Lower leg skin (tissue), 3 donors: ENCODE data around the gene TIGD6.

ENCODE experiments used
- CTCF ChIP-seq, 3 donors: fragments of 450-650 bp; IDR thresholded peaks; one replicate each; pipeline ENCODE4 v1.5.1; 2016; ENCODE audit warnings: antibody characterized with exemption in 3 of 3, mild to moderate bottlenecking in 3 of 3, moderate library complexity in 2 of 3
- POLR2A ChIP-seq, 2 donors: fragments of 450-650 bp; IDR thresholded peaks; one replicate each; pipeline ENCODE4 v1.6.1; 2016 to 2017; ENCODE audit warnings: antibody characterized with exemption in 2 of 2, mild to moderate bottlenecking in 1 of 2, moderate library complexity in 1 of 2

- TF ChIP-seq CTCF (IDR thresholded peaks at IDR 0.05) = no peak
- no peak for TF ChIP-seq POLR2A (IDR thresholded peaks at IDR 0.05)
Observed at GRCh38 chr5:149956685-149957084, 43.8 kb downstream of the TIGD6 start.
